Adrenal gland (tissue), 5 donors: ENCODE data around the gene SNAP25.

Source experiments
- POLR2A ChIP-seq, 2 donors: fragments of 450-650 bp; IDR thresholded peaks; one replicate each; pipeline ENCODE4 v1.6.1; 2017; ENCODE audit warnings: antibody characterized with exemption in 2 of 2, mild to moderate bottlenecking in 2 of 2, moderate library complexity in 1 of 2
- TF ChIP-seq, protein P1 (sequence below), 6 experiments: fragments of 450-650 bp in 4 of 6; fragments of 200-600 bp in 2 of 6; sonication (generic) in 1 of 6; IDR thresholded peaks; 1 replicate in 5 of 6; 2 replicates in 1 of 6; pipeline versions ENCODE4 v1.5.1 to v1.8.0; 2016 to 2021; ENCODE audit warnings: antibody characterized with exemption in 6 of 6, mild to moderate bottlenecking in 2 of 6, moderate library complexity in 1 of 6
- donor health status: DM: no; HTN: no; CAD: no.

- no peak for TF ChIP-seq POLR2A (IDR thresholded peaks at IDR 0.05)
- TF ChIP-seq, protein P1, sequence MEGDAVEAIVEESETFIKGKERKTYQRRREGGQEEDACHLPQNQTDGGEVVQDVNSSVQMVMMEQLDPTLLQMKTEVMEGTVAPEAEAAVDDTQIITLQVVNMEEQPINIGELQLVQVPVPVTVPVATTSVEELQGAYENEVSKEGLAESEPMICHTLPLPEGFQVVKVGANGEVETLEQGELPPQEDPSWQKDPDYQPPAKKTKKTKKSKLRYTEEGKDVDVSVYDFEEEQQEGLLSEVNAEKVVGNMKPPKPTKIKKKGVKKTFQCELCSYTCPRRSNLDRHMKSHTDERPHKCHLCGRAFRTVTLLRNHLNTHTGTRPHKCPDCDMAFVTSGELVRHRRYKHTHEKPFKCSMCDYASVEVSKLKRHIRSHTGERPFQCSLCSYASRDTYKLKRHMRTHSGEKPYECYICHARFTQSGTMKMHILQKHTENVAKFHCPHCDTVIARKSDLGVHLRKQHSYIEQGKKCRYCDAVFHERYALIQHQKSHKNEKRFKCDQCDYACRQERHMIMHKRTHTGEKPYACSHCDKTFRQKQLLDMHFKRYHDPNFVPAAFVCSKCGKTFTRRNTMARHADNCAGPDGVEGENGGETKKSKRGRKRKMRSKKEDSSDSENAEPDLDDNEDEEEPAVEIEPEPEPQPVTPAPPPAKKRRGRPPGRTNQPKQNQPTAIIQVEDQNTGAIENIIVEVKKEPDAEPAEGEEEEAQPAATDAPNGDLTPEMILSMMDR (IDR thresholded peaks at IDR 0.05): no peak
Measured at GRCh38 chr20:10280018-10280908, 61.6 kb downstream of the SNAP25 start.
